ENCODE measurements around the gene DSCAML1. TPM values are rescaled to one million over a fixed set of nuclear protein-coding genes. Genes with fewer than 3 reads are reported as not detected.

The DSCAML1 gene
- total RNA-seq, 2 experiments from 2014 or later, result not detected

GRCh38 chr11:117664897-117665296 lies 132.1 kb downstream of the DSCAML1 start:
- TF ChIP-seq, protein P1, sequence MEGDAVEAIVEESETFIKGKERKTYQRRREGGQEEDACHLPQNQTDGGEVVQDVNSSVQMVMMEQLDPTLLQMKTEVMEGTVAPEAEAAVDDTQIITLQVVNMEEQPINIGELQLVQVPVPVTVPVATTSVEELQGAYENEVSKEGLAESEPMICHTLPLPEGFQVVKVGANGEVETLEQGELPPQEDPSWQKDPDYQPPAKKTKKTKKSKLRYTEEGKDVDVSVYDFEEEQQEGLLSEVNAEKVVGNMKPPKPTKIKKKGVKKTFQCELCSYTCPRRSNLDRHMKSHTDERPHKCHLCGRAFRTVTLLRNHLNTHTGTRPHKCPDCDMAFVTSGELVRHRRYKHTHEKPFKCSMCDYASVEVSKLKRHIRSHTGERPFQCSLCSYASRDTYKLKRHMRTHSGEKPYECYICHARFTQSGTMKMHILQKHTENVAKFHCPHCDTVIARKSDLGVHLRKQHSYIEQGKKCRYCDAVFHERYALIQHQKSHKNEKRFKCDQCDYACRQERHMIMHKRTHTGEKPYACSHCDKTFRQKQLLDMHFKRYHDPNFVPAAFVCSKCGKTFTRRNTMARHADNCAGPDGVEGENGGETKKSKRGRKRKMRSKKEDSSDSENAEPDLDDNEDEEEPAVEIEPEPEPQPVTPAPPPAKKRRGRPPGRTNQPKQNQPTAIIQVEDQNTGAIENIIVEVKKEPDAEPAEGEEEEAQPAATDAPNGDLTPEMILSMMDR (conservative IDR thresholded peaks at IDR 0.05; ENCODE audit: low read length), result no peak
- no peak for TF ChIP-seq EZH2phosphoT487 (IDR thresholded peaks at IDR 0.05; ENCODE audit: borderline replicate concordance, low read depth, low read length)
- Histone ChIP-seq H2AFZ (ENCODE audit: low read length) (no peak overlapping the region), H3K9me2 (ENCODE audit: insufficient read depth, low read length) (no peaks in the 10 kb centered on the region), H3K4me1 (ENCODE audit: insufficient read depth, low read length, poor library complexity, severe bottlenecking) (no peaks in the 10 kb centered on the region), H3K4me2 (ENCODE audit: low read length) (no peak overlapping the region), H3K36me3 (ENCODE audit: insufficient read depth, low read length) (no peaks in the 10 kb centered on the region), H3K27ac (ENCODE audit: low read depth, low read length, poor library complexity, severe bottlenecking) (no peak overlapping the region), H3K4me3 (ENCODE audit: low read depth, low read length, poor library complexity, severe bottlenecking) (no peak overlapping the region), H3K9me3 (ENCODE audit: low read length) (no peaks in the 10 kb centered on the region), H4K20me1 (ENCODE audit: insufficient read depth, low read length) (no peaks in the 10 kb centered on the region), H3K79me2 (ENCODE audit: insufficient read depth, low read depth, low read length) (no peaks in the 10 kb centered on the region)
- DNase-seq (ENCODE audit: low spot score), result no peak
- no TSS peak for BruUV-seq (replicated peaks)
- CTCF ChIA-PET (ENCODE audit: unreplicated experiment), result no interaction called here
- POLR2A ChIA-PET, result interaction anchor here (0.6 kb wide), 1 partner anchor 883 kb away, joined by 4 read pairs; no protein-coding TSS in a partner anchor
- intact Hi-C loops (cut with micrococcal nuclease; ENCODE audit: unreplicated experiment), result no loop called here

DNA sequence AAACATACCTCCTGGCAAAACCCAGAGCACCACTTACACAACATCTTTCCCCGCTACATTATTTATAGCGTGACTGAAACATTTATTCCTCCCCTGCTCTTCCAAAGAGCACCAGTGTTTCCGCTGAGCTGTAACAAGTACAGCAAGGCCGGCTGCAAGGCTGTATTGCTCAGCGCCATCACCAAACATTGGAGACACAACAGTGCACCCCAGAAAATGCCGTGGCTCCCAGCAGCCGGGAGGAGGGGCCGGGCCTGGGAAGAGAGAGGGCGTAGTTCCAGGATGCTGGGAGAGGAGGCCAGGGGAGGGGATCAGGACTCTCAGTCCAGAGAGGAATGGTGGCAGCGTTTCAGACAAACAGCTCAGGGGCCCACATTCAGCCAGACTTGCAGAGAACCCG lies 133.2 kb downstream of the DSCAML1 start:
- no peaks in the 10 kb centered on the region for H4K20me1 ChIP-seq (ENCODE audit: insufficient read depth, low read length)
- H3K79me2 ChIP-seq (ENCODE audit: insufficient read depth, low read depth, low read length), result no peaks in the 10 kb centered on the region
- BruUV-seq (replicated peaks), result no TSS peak
- ChIA-PET CTCF (ENCODE audit: unreplicated experiment) (no interaction called here), POLR2A (no interaction called here)
- no peaks in the 10 kb centered on the region for H3K4me1 ChIP-seq (ENCODE audit: insufficient read depth, low read length, poor library complexity, severe bottlenecking)
- intact Hi-C loops (cut with micrococcal nuclease; ENCODE audit: unreplicated experiment), result no loop called here
- no peak overlapping the region for H2AFZ ChIP-seq (ENCODE audit: low read length)
- H3K27ac ChIP-seq (ENCODE audit: low read depth, low read length, poor library complexity, severe bottlenecking), result no peak overlapping the region
- DNase-seq (ENCODE audit: low spot score), result no peak
- TF ChIP-seq, protein P1 (conservative IDR thresholded peaks at IDR 0.05; ENCODE audit: low read length), result no peak
- TF ChIP-seq EZH2phosphoT487 (IDR thresholded peaks at IDR 0.05; ENCODE audit: borderline replicate concordance, low read depth, low read length), result no peak
- no peaks in the 10 kb centered on the region for H3K9me2 ChIP-seq (ENCODE audit: insufficient read depth, low read length)
- H3K4me2 ChIP-seq (ENCODE audit: low read length), result no peak overlapping the region
- H3K9me3 ChIP-seq (ENCODE audit: low read length), result no peaks in the 10 kb centered on the region
- H3K36me3 ChIP-seq (ENCODE audit: insufficient read depth, low read length), result no peaks in the 10 kb centered on the region
- no peak overlapping the region for H3K4me3 ChIP-seq (ENCODE audit: low read depth, low read length, poor library complexity, severe bottlenecking)

- intact Hi-C loops (cut with micrococcal nuclease; ENCODE audit: unreplicated experiment), result no loop called here
- Histone ChIP-seq H3K9me3 (ENCODE audit: low read length) (no peaks in the 10 kb centered on the region), H4K20me1 (ENCODE audit: insufficient read depth, low read length) (no peaks in the 10 kb centered on the region), H3K4me2 (ENCODE audit: low read length) (no peak overlapping the region), H3K4me1 (ENCODE audit: insufficient read depth, low read length, poor library complexity, severe bottlenecking) (no peaks in the 10 kb centered on the region), H3K9me2 (ENCODE audit: insufficient read depth, low read length) (no peaks in the 10 kb centered on the region), H3K36me3 (ENCODE audit: insufficient read depth, low read length) (no peaks in the 10 kb centered on the region), H3K79me2 (ENCODE audit: insufficient read depth, low read depth, low read length) (no peaks in the 10 kb centered on the region), H3K27ac (ENCODE audit: low read depth, low read length, poor library complexity, severe bottlenecking) (no peak overlapping the region), H3K4me3 (ENCODE audit: low read depth, low read length, poor library complexity, severe bottlenecking) (no peak overlapping the region), H2AFZ (ENCODE audit: low read length) (no peak overlapping the region)
- no TSS peak for BruUV-seq (replicated peaks)
- POLR2A ChIA-PET, result no interaction called here
- DNase-seq (ENCODE audit: low spot score), result no peak
- CTCF ChIA-PET (ENCODE audit: unreplicated experiment), result no interaction called here
- TF ChIP-seq EZH2phosphoT487 (IDR thresholded peaks at IDR 0.05; ENCODE audit: borderline replicate concordance, low read depth, low read length), result no peak
- TF ChIP-seq, protein P1 (conservative IDR thresholded peaks at IDR 0.05; ENCODE audit: low read length), result no peak
Measured at GRCh38 chr11:117663414-117663813, 133.6 kb downstream of the DSCAML1 start.

Measured in OCI-LY7 (cell line).